Left renal cortex interstitium (tissue), 4 donors: ENCODE measurements around the gene TRAPPC6A. TPM values are rescaled to one million over a fixed set of nuclear protein-coding genes. Genes with fewer than 3 reads are reported as not detected.

Source experiments
- DNase-seq, 4 donors: peaks; one replicate each; pipeline ENCODE4 v3.0.0-alpha.2; 2013; ENCODE audit warnings: low read depth in 4 of 4, low spot score in 2 of 4, missing footprints in 1 of 4
- polyA plus RNA-seq, 4 donors: library from polyadenylated mRNA; unstranded; fragments of 120-200 nt; gene quantifications; one replicate each; pipeline ENCODE4 v1.2.1, GENCODE V29; 2013; ENCODE audit not compliant: insufficient read length in 4 of 4

TRAPPC6A gene
- polyA plus RNA-seq, 4 donors = 32.7 to 51.4 (median 44.5) TPM

DNA sequence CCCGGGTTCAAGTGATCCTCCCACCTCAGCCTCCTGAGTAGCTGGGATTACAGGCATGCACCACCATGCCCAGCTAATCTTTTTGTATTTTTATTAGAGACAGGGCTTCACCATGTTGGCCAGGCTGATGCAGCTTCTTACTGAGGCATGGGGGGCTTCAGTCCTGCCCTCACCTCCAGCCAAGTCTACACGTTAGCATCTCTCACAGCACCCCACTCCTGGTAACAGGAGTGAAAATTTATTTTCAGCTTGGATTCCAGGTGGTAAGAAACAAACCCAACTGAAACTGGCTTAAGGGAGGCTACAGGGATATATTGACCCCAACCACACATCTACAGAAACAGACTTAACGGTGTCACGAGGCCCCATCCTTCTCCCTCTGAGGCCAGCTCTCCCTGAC is 27.9 kb downstream of the TRAPPC6A start:
- DNase-seq = no peak

DNA sequence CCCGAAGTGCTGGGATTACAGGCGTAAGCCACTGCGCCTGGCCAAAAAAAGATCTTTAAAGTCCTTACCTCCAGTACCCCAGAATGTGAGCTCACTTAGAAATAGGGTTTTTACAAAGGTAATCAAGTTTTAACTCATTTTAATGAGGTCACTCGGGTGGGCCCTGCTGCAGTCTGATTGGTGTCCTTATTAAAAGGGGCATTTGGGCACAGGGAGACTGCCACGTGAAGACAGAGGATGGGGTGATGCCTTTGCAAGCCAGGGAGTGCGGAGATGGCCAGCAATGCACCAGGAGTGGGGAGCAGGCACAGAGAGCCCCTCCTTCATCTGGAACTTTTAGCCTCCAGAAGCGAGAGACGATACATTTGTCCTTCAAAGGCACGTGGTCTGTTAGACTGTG is 28.9 kb downstream of the TRAPPC6A start:
- DNase-seq = no peak

DNA sequence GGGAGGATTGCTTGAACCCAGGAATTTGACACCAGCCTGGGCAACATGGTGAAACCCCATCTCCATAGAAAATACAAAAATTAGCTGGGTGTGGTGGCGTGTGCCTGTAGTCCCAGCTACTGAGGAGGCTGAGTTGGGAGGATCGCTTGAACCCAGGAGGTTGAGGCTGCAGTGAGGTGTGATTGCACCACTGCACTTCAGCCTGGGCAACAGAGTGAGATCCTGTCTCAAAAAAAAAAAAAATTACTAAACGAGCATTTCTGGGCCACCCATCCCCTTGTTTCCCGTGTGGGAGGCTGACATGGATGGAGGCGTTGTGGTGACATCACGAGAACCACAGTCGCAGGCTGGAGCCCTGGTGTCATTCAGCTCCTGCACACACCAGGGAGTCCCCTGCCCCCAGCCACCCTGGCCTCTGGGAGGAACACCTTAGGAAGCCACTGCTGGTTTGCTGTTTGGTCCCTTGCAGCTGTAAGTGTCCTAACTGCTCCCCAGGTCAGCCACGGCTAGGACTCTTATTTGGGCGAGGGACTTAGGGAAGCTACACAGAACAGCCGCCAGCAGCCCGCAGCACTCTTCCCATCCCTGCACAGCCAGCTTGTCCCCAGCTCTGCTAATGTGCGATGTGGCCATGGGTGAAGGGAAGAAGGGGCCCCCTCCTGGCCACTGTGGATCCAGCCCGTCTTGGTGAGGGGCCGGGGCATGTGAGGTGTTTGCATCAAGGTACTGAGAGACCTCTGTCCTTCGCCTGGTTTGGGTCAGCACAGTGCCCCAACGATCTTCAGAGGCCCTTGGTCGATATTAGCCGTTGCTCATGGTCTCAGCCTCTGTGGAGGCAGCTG is 30.0 kb downstream of the TRAPPC6A start:
- no peak for DNase-seq

DNA sequence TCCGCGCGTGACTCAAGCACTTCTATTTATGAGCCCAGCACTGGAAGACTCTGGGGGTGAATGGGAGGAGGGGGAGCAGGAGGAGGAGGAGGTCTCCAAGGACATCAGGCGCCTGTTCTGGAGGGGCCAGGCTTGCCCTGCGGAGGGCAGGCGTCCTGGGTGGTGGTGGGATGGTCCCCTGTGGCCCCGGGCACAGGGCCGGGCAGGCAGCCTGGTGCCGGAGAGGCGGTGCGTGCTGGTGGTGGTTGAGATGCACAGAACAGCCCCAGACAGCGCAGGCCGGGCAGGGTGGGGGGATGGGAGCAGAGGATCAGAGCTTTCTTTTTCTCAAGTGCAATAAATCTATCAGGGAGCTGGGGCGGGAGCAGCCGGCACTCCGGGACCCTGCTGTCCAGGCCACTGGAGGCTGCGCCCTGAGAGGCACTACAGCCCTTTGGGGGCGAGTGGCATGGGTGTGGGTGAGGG is 31.3 kb downstream of the TRAPPC6A start:
- DNase-seq = no peak

DNA sequence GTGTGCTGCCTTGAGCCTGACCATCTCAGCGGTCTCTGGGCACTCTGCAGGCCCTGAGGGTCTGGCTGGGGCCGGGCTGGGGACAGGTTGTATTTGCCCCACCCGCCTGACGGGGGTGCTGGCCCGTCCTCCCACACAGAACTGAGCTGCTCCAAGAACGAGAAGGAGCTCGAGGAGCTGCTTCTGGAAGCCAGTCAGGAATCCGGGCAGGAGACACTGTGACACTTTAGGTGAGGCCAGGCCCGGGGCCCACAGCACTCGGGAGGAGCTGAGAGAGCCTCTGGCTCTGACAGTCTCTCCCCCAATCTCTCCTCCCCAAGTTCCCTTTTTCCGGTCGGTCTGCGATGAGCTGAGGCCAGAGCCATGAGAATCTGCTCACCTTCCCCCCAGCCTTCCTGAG is 31.8 kb downstream of the TRAPPC6A start:
- no peak for DNase-seq

DNA sequence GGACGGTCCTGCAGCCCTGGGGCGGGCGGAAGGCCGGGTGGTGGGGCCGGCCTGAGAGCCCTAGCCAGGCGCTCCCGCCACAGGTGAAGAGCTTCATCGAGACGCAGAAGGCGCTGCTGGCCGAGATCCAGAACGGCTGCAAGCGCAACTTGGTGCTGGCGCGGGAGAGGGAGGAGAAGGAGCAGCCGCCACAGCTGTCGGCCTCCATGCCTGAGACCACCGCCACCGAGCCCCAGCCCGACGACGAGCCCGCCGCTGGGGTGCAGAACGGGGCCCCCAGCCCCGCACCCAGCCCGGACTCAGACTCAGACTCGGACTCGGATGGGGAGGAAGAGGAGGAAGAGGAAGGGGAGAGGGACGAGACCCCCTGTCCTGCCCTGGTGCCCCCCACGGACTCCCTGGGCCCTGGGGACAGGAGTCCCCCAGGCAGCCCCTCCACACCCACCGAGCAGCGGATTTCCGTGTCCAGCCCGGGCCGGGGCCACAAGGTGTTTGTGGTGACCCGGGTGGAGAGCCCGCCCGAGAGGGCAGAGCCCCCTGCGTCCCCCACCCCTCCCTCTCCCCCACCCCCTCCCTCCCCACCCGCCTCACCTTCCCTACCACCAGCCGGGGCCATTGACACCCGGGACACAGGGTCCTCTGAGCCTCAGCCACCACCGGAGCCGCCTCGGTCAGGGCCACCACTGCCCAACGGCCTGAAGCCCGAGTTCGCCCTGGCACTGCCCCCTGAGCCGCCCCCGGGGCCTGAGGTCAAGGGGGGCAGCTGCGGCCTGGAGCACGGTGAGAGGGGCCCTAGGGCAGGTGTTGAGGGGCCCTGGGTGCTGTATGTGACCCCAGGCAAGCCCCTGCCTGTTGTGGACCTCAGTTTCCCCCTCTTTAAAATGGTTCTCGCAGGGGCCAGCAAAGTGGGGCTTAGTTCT is 32.5 kb downstream of the TRAPPC6A start:
- DNase-seq = no peak

DNA sequence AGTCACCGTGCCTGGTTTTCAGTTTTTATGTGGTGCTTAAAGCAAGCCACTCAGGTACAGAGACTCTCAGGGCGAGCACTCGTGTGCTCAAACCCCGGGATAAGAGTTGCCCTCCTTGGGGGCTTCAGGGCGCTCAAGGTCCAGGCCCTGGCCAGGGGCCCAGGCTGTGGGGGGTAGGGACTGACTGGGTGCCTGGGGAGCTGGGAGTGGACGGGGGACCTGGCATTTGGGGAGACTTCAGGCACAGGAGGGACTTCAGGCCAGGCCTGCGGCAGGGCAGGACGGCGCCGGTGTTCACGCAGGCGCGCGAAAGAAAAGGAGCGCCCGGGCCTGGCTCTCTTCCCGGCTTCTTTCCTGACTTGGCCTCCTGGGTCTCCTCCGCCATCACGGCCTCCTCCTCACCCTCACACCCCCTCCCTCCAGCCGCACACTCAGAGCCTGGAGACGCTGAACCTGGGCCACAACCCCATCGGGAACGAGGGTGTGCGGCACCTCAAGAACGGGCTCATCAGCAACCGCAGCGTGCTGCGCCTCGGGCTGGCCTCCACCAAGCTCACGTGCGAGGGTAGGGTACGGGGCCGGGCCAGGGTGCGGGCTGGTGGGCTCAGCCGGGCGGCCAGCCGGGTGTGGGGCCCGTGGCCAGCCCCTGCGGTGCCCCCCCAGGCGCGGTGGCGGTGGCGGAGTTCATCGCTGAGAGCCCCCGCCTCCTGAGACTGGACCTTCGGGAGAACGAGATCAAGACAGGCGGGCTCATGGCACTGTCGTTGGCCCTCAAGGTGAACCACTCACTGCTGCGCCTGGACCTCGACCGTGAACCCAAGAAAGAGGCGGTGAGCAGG is 33.4 kb downstream of the TRAPPC6A start:
- DNase-seq = no peak

DNA sequence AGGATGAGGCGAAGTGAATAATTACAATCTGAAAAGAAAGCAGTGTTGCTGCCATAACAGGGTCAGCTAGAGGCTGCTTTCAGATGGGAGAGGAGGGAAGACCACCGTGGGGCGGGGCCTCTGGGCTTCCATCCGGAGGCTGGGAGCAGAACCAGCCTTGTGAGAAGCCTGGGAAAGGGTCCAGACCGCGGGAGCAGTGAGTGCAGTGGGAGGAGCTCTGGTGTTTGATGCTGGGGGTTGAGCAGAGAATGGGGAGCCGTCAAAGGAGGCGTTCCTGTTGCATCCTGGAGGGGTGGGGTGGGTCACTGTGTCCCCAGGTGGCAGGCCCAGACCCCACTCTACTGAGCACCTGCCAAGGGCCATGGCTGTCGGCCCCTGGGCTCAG is 35.3 kb downstream of the TRAPPC6A start:
- DNase-seq = no peak

DNA sequence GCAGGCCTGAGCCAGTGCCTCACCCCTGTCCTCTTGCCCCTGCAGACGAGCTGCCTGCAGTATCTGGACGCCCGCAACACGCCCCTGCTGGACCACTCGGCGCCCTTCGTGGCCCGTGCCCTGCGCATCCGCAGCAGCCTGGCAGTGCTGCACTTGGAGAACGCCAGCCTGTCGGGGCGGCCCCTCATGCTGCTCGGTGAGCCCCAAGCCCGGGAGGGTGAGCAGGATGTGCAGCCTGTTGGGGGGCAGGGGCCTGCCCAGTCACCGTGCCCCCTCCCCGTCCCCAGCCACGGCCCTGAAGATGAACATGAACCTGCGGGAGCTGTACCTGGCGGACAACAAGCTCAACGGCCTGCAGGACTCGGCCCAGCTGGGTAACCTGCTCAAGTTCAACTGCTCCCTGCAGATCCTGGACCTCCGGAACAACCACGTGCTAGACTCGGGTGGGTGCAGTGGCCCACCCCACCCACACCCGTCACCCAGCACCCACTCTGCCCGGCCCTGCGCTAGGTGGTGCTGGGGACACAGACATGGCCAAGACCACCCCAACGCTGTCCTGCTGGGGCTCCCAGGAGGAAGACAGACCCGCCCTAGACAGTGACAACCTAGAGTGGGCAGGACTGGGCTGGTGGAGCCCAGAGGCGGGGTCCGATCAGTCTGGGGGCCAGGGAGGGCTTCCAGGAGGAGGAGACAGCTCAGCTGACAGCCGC is 35.9 kb downstream of the TRAPPC6A start:
- no peak for DNase-seq

DNA sequence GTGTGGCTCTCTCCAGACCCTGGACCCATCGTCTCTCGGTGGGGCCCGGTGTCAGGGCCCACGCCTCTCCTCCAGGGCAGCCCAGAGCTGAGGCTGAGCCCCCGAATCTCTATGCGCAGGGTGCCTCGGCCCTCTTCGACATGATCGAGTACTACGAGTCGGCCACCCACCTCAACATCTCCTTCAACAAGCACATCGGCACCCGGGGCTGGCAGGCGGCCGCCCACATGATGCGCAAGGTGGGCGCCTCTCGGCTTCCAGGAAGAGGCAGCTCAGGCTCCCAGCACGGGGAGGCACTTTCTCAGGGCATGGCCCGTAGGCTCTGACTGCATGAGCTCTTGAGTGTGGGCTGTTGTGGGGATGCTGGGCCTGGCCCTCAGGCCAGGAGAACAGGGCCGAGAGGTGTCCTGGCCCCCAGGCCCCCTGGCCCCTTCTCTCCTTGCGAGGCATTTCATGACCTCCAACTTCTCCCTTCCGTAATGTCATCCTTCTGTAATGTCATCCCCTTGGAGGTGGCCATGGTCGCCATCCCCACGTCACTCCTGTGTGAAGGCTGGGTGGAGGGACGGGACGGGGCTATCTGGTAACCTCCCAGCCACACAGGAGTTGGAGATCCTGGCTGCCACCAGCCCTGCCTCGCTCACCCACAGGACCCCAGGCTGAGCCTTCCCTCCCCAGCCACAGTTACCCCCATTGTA is 36.7 kb downstream of the TRAPPC6A start:
- DNase-seq = no peak

DNA sequence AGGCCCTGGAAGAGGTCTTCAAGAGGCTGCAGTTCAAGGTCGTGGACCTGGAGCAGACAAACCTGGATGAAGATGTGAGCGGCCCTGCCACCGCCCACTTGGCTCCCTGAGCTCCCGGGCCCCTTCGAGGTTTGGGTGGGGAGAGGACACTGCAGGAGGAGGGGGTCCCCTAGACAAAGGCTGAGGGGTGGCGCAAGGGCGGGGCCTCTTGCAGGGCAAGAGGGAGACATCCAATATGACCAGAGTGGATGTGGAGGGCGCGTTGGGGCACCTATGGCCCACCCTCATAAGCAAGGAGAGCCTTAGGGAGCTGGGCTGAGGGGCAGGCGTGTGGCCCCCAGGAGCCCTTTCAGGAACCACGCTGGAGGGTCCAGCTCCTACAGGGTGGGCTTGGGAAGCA is 37.5 kb downstream of the TRAPPC6A start:
- no peak for DNase-seq

DNA sequence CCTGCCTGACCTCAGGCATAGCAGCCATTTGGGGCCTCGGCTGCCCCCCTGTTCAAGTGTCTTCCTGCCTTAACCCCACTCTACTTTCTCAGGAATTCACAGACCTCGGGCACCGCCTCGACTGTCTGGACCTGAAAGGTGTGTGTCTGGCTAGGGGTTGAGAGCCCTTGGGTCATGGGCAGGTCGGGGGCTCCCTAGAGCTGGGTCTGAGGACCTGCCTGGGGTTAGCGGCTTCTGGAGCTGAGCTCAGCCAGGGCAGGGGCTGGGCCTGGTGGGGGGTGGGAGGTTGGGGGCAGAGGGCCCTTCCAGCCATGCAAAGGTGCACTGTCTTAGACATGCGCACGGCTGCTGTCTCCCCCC is 37.9 kb downstream of the TRAPPC6A start:
- DNase-seq = no peak

DNA sequence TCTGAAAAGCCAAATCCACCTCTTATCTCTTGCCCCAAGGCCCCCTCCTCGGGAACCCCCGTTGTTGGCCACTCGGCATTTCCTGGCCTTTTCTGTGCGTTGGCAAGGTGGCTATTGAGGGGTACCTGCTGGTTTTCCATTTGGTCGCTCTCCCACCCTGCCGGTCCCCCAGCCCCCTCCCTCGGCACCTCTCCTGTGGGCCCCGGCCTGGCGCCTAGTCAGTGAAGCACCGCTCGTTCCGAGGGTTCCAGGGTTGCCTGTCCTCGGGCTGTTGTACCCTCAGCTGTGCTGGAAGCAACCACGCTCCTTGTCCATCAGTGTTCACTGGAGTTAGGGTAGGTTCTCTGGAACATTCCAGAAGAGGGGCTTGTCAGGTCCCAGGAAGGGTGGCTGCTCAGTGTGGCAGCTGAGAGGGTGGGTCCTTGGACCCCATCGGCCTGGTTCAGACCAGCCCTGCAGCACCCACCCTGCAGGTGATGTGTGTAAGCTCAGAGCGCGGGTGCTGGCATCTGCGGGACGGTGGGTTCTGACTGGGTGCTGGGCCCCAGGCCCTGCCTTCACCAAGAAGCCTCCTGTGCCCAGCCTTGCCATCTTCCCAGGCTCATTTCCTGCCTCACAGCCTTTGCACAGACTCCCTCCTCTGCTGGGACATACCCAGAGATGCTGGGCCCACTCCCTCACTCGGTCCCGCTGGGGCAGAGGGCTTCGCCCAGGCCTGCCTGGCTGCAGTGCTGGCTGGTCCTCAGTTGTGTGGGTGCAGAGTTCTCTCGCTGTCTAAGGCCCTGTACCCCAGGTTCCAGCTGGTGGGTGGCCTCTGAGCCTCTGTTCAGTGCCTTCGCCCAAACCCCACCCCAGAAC is 38.5 kb downstream of the TRAPPC6A start:
- DNase-seq = no peak

DNA sequence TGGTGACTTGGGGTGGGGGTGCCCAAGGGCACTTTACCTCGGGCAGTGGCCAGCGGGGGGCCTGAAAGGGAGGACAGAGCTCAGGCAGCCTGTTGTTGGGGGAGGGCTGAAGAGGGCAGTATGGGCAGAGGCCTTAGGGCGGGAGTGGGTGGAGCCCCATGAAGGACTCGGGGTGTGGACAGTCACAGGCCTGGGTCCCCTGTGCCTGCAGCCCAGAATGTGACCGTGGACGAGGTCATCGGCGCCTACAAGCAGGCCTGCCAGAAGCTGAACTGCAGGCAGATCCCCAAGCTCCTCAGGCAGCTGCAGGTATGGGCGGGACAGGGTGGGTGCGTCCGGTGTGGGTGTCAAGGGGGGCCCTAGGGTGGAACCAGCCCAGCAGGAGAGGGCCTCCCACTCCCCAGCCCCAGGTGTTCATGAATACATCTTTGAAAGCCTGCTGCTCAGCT is 39.7 kb downstream of the TRAPPC6A start:
- no peak for DNase-seq

DNA sequence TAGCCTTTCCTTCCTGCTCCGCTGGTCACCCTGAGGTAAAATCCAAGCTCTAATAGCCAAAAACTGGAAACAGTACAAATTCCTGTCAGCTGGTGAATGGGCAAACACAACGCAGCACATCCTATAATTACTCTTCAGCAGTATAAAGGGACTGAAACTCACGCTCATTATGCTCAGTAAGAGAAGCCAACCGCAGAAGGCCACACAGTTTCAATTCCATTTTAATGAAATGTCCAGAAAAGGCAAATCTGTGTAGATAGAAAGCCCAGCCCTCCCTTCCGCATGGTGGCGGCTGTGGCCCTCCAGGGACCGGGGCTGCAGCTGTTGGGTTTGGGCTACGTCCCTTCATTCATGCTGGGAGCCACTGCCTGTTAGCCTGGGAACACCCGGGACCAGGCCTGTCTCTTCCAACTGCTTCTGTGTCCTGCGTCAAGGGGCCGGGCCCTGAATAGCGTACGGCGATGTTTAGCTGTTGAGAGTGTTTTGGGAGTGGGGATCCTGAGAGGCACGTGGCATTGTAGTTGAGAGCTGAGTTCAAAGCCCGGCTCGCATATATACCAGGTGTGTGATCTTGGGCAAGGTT is 40.8 kb downstream of the TRAPPC6A start:
- no peak for DNase-seq

DNA sequence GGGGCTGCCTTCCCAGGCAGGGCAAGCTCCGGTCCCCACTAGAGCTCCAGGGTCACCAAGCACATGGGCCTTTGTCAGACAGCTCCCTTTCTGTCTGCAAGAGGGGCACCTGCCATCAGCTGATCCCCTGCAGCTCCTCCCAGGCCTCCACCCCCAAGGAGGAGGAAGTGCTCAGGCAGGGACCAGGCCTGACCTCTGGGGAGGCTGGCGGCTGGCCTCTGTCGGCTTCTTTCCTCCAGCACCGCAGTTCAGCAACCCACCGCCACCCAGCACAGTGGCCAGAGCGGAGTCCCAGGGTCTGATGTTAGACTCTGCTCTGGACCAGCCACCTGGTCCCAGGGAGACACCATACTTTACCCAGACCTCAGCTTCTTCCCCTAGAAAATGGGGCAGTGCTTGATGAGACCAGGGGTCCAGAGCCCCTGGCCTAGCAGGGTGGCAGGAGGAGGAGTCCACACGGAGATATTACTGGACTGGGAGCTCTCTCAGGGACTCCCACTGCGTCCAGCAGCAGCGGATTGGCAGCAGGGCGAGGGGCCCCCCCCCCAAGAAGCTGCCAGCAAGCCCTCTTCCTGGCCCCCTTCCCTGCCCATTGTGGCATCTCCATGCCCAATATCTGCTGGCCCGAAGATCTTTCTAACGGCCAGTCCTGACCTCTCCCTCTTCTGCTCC is 41.4 kb downstream of the TRAPPC6A start:
- no peak for DNase-seq

DNA sequence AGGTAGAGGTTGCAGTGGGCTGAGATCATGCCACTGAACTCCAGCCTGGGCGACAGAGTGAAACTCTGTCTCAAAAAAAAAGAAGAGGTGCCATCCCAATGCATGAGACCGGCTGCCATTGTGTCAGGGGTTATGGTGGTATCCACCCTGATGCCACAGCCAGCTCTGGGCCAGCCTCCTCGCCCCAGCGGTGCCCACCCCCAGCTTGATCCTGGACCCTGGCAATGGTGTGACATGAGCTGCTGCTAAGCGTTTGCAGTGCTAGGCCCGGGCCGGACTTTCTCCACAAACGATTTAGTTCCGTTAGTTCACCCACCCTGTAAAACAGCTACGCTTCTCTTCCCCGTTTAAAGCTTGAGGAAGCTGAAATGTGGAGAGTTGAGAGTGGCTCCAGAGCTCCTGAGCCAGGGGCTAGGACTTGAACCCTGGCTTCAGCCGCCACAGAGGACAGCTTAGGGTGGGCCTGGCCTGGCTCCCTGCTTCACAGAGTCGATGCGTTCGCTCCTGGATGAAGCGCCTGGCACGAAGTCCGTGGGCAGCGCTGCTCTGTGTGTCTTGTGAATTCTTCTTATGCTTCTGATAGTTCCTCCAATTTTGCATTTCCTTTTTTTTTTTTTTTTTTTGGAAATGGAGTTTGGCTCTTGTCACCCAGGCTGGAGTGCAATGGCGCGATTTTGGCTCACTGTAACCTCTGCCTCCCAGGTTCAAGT is 42.7 kb downstream of the TRAPPC6A start:
- DNase-seq = no peak
